H1 (cell line): ENCODE results near the gene ATG5. TPM values are rescaled to one million over a fixed set of nuclear protein-coding genes. Genes with fewer than 3 reads are reported as not detected.

Experiments
- BRCA1 ChIP-seq: IDR thresholded peaks from 2 replicates; pipeline ENCODE4 v1.6.1; 2012; ENCODE audit warnings: low read depth, low read length, improper control_type of control experiment
- RFX5 ChIP-seq: IDR thresholded peaks from 2 replicates; pipeline ENCODE4 v1.6.1; 2011; ENCODE audit warnings: low read depth, low read length, improper control_type of control experiment, borderline replicate concordance
- SP4 ChIP-seq: IDR thresholded peaks from 2 replicates; pipeline ENCODE4 v1.6.1; 2012; ENCODE audit warnings: low read length, inconsistent platforms
- SUZ12 ChIP-seq: fragments of 200-600 bp; sonication (generic); IDR thresholded peaks from 2 replicates; pipeline ENCODE4 v1.6.1; 2012; ENCODE audit warnings: mild to moderate bottlenecking, inconsistent platforms, low read length, moderate library complexity, mixed read lengths
- TAF7 ChIP-seq: optimal IDR thresholded peaks from 2 replicates; pipeline ENCODE3; 2011; ENCODE audit warnings: low read depth, mild to moderate bottlenecking, inconsistent platforms, low read length, moderate library complexity, borderline replicate concordance
- TCF12 ChIP-seq: IDR thresholded peaks from 2 replicates; pipeline ENCODE4 v1.6.1; 2011; ENCODE audit warnings: low read depth, mild to moderate bottlenecking, low read length
- polyA plus RNA-seq, 7 experiments: library from polyadenylated mRNA; depleted of rRNA in 3 of 7; stranded (reverse) in 5 of 7; unstranded in 2 of 7; fragments of >200 nt in 5 of 7; fragments of 200-250 nt in 2 of 7; gene quantifications; 1 replicate in 5 of 7; 2 replicates in 1 of 7; 4 replicates in 1 of 7; pipeline versions ENCODE4 v1.2.1 to v1.2.3, GENCODE V29; 2011 to 2013; ENCODE audit warnings: missing spikeins in 2 of 7, mixed read lengths in 2 of 7
- total RNA-seq: library from RNA; stranded (reverse); fragmentation: NEBNext Ultra II Directional; extraction: Animal tissue kit (Norgen Biotek cat#: 25700); gene quantifications from 2 replicates; pipeline ENCODE4 v1.2.1, GENCODE V29; 2021
- TF ChIP-seq, protein P1 (sequence below): IDR thresholded peaks from 2 replicates; pipeline ENCODE4 v1.6.1; 2012; ENCODE audit warnings: low read length, inconsistent platforms

The ATG5 gene
- total and polyA plus RNA-seq, 2 of the 8 experiments (the other 6 are each of a cell fraction or from before 2014, with no cell fraction given) = 18.2 to 39.0 TPM

GRCh38 chr6:106182455-106182854 is 143.1 kb downstream of the ATG5 start (continued):
- TF ChIP-seq TAF7 (no peak), SUZ12 (no peak), BRCA1 (no peak), TCF12 (no peak), SP4 (no peak), RFX5 (no peak)
- TF ChIP-seq, protein P1, sequence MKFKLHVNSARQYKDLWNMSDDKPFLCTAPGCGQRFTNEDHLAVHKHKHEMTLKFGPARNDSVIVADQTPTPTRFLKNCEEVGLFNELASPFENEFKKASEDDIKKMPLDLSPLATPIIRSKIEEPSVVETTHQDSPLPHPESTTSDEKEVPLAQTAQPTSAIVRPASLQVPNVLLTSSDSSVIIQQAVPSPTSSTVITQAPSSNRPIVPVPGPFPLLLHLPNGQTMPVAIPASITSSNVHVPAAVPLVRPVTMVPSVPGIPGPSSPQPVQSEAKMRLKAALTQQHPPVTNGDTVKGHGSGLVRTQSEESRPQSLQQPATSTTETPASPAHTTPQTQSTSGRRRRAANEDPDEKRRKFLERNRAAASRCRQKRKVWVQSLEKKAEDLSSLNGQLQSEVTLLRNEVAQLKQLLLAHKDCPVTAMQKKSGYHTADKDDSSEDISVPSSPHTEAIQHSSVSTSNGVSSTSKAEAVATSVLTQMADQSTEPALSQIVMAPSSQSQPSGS = no peak
- TF ChIP-seq, all 59 proteins: peak for 0
